IgD-negative memory B cell (primary cell): Measurements from ENCODE around the gene CAP1. TPM values are rescaled to one million over a fixed set of nuclear protein-coding genes. Genes with fewer than 3 reads are reported as not detected.
"Not testable (repeated sequence)": the region's sequence is repeated elsewhere in the genome, so short reads cannot be mapped to it uniquely, and the experiment has no call there.

Experiments
- H3K27ac Mint-ChIP-seq, 3 donors: one replicate each; pipeline ENCODE4 v1.8.0; 2020 to 2022; ENCODE audit warnings: mild to moderate bottlenecking in 3 of 3, mixed read lengths in 3 of 3, moderate library complexity in 1 of 3
- H3K27me3 Mint-ChIP-seq: one replicate; pipeline ENCODE4 v1.8.0; 2021; ENCODE audit warnings: mixed read lengths
- H3K36me3 Mint-ChIP-seq: one replicate; pipeline ENCODE4 v1.8.0; 2020; ENCODE audit warnings: mild to moderate bottlenecking, mixed read lengths
- H3K4me1 Mint-ChIP-seq, 3 donors: one replicate each; pipeline ENCODE4 v1.8.0; 2020 to 2022; ENCODE audit warnings: mixed read lengths in 3 of 3, mild to moderate bottlenecking in 1 of 3
- H3K4me3 Mint-ChIP-seq, 4 donors: one replicate each; pipeline ENCODE4 v1.8.0; 2020 to 2022; ENCODE audit warnings: mild to moderate bottlenecking in 4 of 4, mixed read lengths in 4 of 4, moderate library complexity in 3 of 4
- H3K9me3 Mint-ChIP-seq, 3 donors: one replicate each; pipeline ENCODE4 v1.8.0; 2020 to 2021; ENCODE audit warnings: mixed read lengths in 3 of 3, mild to moderate bottlenecking in 1 of 3
- polyA plus RNA-seq: library from polyadenylated mRNA; unstranded; fragments of 300-500 nt; fragmentation: Illumina TruSeq; gene quantifications from one replicate; pipeline ENCODE4 v1.2.3, GENCODE V29; 2021

Gene CAP1
- polyA plus RNA-seq: 424 TPM

GRCh38 chr1:40040511-40041465, at the start of gene CAP1:
Gene CAP1 (plus strand): TSS chr1:40040729. CDS start chr1:40059347, 18,618 bp downstream.
- Mint-ChIP-seq H3K4me3 (peak within 1 kb of the TSS; percentile 93 to 98 (median 98)), H3K27me3 (no peaks in the 10 kb centered on the region), H3K36me3 (peaks cover 6% of the 10 kb centered on the region), H3K27ac (peak within 1 kb of the TSS; percentile 96 to 99 (median 99)), H3K4me1 (peaks cover 39 to 44% (median 43%) of the 10 kb centered on the region in 3 donors), H3K9me3 (no peaks in the 10 kb centered on the region)

GRCh38 chr1:39992234-39992633, 48.3 kb upstream of the CAP1 start:
- H3K4me3 Mint-ChIP-seq: no peak overlapping the region
- no peaks in the 10 kb centered on the region for H3K36me3 Mint-ChIP-seq
- H3K9me3 Mint-ChIP-seq: no peaks in the 10 kb centered on the region
- H3K27ac Mint-ChIP-seq: no peak overlapping the region
- peaks cover 12 to 24% (median 15%) of the 10 kb centered on the region in 3 donors for H3K4me1 Mint-ChIP-seq
- H3K27me3 Mint-ChIP-seq: no peaks in the 10 kb centered on the region

- Mint-ChIP-seq H3K27me3 (no peaks in the 10 kb centered on the region), H3K4me1 (peaks cover 12 to 24% (median 15%) of the 10 kb centered on the region in 3 donors), H3K27ac (no peak overlapping the region), H3K9me3 (no peaks in the 10 kb centered on the region), H3K4me3 (no peak overlapping the region), H3K36me3 (no peaks in the 10 kb centered on the region)
Observed at GRCh38 chr1:39992888-39993287, 47.6 kb upstream of the CAP1 start.

- Mint-ChIP-seq H3K27ac (peak overlapping the region in 1 of 3 donors; percentile 62), H3K4me3 (peak overlapping the region in 3 of 4 donors; percentile 24 to 71 (median 49)), H3K27me3 (no peaks in the 10 kb centered on the region), H3K9me3 (no peaks in the 10 kb centered on the region), H3K4me1 (peaks cover 15 to 27% (median 19%) of the 10 kb centered on the region in 3 donors), H3K36me3 (no peaks in the 10 kb centered on the region)
Observed at GRCh38 chr1:39995973-39996393, 44.5 kb upstream of the CAP1 start.

- Mint-ChIP-seq H3K4me3 (peak overlapping the region in 3 of 4 donors; percentile 24 to 75 (median 49)), H3K27ac (peak overlapping the region in 1 of 3 donors; percentile 62), H3K27me3 (no peaks in the 10 kb centered on the region), H3K9me3 (no peaks in the 10 kb centered on the region), H3K36me3 (no peaks in the 10 kb centered on the region), H3K4me1 (peaks cover 21 to 32% (median 24%) of the 10 kb centered on the region in 3 donors)
Observed at GRCh38 chr1:39996396-39997004, 44.0 kb upstream of the CAP1 start.

GRCh38 chr1:40001456-40001855, 39.1 kb upstream of the CAP1 start:
- peaks cover 3% of the 10 kb centered on the region for H3K36me3 Mint-ChIP-seq
- H3K4me1 Mint-ChIP-seq: peaks cover 46% of the 10 kb centered on the region in 3 donors
- H3K27ac Mint-ChIP-seq: no peak overlapping the region
- H3K9me3 Mint-ChIP-seq: peaks cover 0 to 5% (median 2%) of the 10 kb centered on the region in 3 donors
- no peaks in the 10 kb centered on the region for H3K27me3 Mint-ChIP-seq
- peak overlapping the region in 2 of 4 donors; percentile 76 to 78 for H3K4me3 Mint-ChIP-seq

GRCh38 chr1:40003156-40004093, 37.1 kb upstream of the CAP1 start:
- Mint-ChIP-seq H3K27me3 (no peaks in the 10 kb centered on the region), H3K27ac (no peak overlapping the region), H3K4me3 (peak overlapping the region in 3 of 4 donors; percentile 17 to 90 (median 88)), H3K36me3 (peaks cover 3% of the 10 kb centered on the region), H3K9me3 (peaks cover 0 to 5% (median 2%) of the 10 kb centered on the region in 3 donors), H3K4me1 (peaks cover 40 to 46% (median 45%) of the 10 kb centered on the region in 3 donors)

- peaks cover 0 to 5% (median 2%) of the 10 kb centered on the region in 3 donors for H3K9me3 Mint-ChIP-seq
- peaks cover 46 to 48% (median 47%) of the 10 kb centered on the region in 3 donors for H3K4me1 Mint-ChIP-seq
- H3K4me3 Mint-ChIP-seq: peak overlapping the region in 1 of 4 donors; percentile 51
- H3K36me3 Mint-ChIP-seq: peaks cover 3% of the 10 kb centered on the region
- H3K27ac Mint-ChIP-seq: peak overlapping the region in 1 of 3 donors; percentile 67
- H3K27me3 Mint-ChIP-seq: no peaks in the 10 kb centered on the region
Observed at GRCh38 chr1:40004857-40005256, 35.7 kb upstream of the CAP1 start.

GRCh38 chr1:40007481-40008034, 33.0 kb upstream of the CAP1 start:
- not testable (repeated sequence) for H3K36me3 Mint-ChIP-seq, H3K27me3 Mint-ChIP-seq, H3K9me3 Mint-ChIP-seq
- Mint-ChIP-seq H3K4me3 (peak overlapping the region in 1 of 4 donors; percentile 27), H3K4me1 (peaks cover 31 to 41% (median 32%) of the 10 kb centered on the region in 3 donors), H3K27ac (peak overlapping the region in 1 of 3 donors; percentile 39)

GRCh38 chr1:40011198-40011597, 29.3 kb upstream of the CAP1 start:
- Mint-ChIP-seq H3K4me1 (peaks cover 14 to 25% (median 15%) of the 10 kb centered on the region in 3 donors), H3K27me3 (no peaks in the 10 kb centered on the region), H3K4me3 (no peak overlapping the region), H3K36me3 (peaks cover 4% of the 10 kb centered on the region), H3K27ac (peak overlapping the region in 1 of 3 donors; percentile 5), H3K9me3 (peaks cover 0 to 2% (median 0%) of the 10 kb centered on the region in 3 donors)

GRCh38 chr1:40014253-40014706, 26.2 kb upstream of the CAP1 start:
- Mint-ChIP-seq H3K27me3 (no peaks in the 10 kb centered on the region), H3K4me3 (peak overlapping the region in 2 of 4 donors; percentile 33 to 38)

GRCh38 chr1:40014812-40015594, 25.5 kb upstream of the CAP1 start:
- peaks cover 7% of the 10 kb centered on the region for H3K36me3 Mint-ChIP-seq
- H3K4me1 Mint-ChIP-seq: peaks cover 6 to 16% (median 8%) of the 10 kb centered on the region in 3 donors
- peak overlapping the region in 2 of 4 donors; percentile 33 to 38 for H3K4me3 Mint-ChIP-seq
- peaks cover 0 to 2% (median 0%) of the 10 kb centered on the region in 3 donors for H3K9me3 Mint-ChIP-seq
- H3K27ac Mint-ChIP-seq: no peak overlapping the region
- H3K27me3 Mint-ChIP-seq: no peaks in the 10 kb centered on the region

More at GRCh38 chr1:40014253-40014706, 26.2 kb upstream of the CAP1 start:
- H3K4me1 Mint-ChIP-seq: peaks cover 9 to 22% (median 10%) of the 10 kb centered on the region in 3 donors
- peak overlapping the region in 1 of 3 donors; percentile 31 for H3K27ac Mint-ChIP-seq
- peaks cover 0 to 2% (median 0%) of the 10 kb centered on the region in 3 donors for H3K9me3 Mint-ChIP-seq
- H3K36me3 Mint-ChIP-seq: peaks cover 7% of the 10 kb centered on the region

- H3K4me1 Mint-ChIP-seq: peaks cover 6 to 15% (median 8%) of the 10 kb centered on the region in 3 donors
- H3K27me3 Mint-ChIP-seq: no peaks in the 10 kb centered on the region
- H3K4me3 Mint-ChIP-seq: no peak overlapping the region
- H3K36me3 Mint-ChIP-seq: peaks cover 3% of the 10 kb centered on the region
- no peak overlapping the region for H3K27ac Mint-ChIP-seq
- H3K9me3 Mint-ChIP-seq: peaks cover 0 to 2% (median 0%) of the 10 kb centered on the region in 3 donors
Observed at GRCh38 chr1:40017951-40018575, 22.5 kb upstream of the CAP1 start.
